ENCODE measurements around the gene NPAS3.

DNA sequence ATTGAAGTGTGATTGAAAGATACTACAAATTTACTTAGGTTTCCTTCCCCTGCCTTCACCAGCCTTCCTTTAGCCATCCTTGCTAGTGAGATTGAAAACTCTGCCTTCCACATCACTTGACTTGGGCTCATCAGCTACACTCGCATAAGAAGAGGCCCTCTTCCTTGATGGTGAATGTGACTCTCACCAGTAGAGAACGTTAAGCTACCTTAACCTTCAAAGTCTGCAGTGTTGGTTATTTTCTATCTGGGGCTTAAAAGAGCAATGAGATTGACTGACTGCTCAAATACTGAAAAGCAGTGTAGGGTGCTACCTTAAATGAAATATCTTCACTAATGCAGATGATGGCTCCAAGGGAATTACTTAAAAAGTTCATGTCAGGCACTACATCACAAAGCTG lies 740.3 kb downstream of the NPAS3 start:
- no peak for TF ChIP-seq POLR2A (IDR thresholded peaks at IDR 0.05; ENCODE audit: low read length)
- TF ChIP-seq GATA1 (IDR thresholded peaks at IDR 0.05; ENCODE audit: low read depth, low read length), result no peak

Measured in erythroblast (primary cell).